GM12872 (cell line): Measurements from ENCODE around the gene TNIP2.
A peak's percentile ranks its signal among the peaks of the same experiment; 100 is the strongest.

Experiments used
- CTCF ChIP-seq: IDR thresholded peaks from 3 replicates; pipeline ENCODE4 v1.5.1; 2011; ENCODE audit warnings: low read depth, mild to moderate bottlenecking, low read length, moderate library complexity; ENCODE audit not compliant: insufficient read depth

The TNIP2 gene

GRCh38 chr4:2716236-2716635, 39.9 kb downstream of the TNIP2 start:
- no peak for TF ChIP-seq CTCF

DNA sequence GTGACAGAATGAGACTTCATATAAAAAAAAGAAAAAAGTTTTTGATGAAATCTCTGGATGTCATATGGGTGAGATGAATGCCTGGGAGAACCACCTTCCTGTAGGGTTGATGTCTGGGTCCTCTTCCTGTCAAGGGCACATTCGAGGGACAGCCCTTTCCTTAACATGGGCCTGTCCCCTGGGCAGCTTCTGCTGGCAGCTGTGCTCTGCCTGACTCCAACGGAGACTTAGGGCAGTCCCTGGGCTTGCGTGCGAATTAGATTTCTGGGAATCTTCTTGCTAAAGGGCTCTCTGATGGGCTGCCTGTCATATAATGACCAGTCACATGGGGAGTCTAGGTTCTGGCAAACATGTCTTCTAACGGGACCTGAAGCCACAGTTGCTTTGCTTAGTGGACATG, 40.7 kb downstream of the TNIP2 start:
- no peak for TF ChIP-seq CTCF

DNA sequence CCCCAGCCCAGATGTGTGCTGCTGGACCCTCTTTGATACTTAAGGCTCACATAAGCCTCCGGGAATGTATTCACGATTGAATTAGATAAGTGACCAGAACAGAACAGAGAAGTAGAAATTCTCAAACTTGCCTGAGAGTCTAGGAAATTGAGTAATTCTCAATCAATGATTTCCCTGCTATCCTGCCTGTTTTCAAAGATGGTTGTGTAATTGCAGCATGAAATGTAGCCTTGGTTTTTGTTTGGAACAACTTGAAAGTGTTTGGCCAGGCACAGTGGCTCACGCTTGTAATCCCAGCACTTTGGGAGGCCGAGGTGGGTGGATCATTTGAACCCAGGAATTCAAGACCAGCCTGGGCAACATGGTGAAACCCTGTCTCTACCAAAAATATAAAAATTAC, 41.2 kb downstream of the TNIP2 start:
- no peak for TF ChIP-seq CTCF

GRCh38 chr4:2714061-2714770, 41.9 kb downstream of the TNIP2 start:
- TF ChIP-seq CTCF: no peak

DNA sequence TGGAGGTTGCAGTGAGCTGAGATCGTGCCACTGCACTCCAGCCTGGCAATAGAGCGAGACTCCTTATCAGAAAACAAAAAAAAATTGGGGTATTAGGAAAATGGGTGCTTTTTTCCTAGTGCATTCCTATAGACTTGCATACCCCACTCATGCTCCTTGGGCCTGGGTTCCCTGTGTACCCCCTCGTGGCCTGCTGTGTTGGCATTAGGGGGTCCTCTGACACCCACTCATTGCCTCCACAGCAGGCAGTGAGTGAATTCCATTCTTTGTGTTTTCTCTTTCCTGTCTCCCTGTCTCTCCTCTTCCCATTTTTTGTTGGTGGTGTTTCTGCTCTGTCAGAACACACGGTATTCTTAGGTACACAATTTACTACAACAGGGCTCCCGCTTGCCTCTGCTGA, 42.8 kb downstream of the TNIP2 start:
- no peak for TF ChIP-seq CTCF

DNA sequence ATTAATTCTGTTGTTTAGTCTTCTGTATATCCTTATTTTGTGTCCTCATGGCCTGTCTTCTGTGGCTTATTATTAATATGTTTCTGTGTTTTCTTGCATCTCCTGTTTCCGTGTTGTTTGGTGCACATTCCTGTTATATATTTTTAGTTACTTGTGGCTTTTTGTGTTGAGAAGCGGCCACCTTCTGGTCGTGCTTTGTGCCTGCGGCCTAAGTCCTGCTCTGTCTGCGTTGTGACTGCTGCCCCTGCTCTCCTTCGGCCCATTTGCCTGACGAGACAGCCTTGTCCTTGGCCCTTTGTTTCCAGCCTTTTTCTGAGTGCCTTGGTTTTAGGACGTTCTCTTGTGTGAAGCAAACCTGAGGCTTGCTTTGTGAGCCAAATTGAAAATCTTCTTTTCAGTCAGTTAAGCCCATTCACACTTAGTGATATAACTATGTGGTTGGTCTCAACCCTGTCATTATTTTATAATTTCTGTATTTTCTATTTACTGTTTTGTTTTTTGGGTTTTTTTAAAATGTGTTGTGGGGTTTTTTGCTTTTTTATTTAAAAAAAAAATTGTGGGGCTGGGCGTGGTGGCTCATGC, 43.8 kb downstream of the TNIP2 start:
- peak; percentile 38; the same call in 1 of the 3 replicates for TF ChIP-seq CTCF

DNA sequence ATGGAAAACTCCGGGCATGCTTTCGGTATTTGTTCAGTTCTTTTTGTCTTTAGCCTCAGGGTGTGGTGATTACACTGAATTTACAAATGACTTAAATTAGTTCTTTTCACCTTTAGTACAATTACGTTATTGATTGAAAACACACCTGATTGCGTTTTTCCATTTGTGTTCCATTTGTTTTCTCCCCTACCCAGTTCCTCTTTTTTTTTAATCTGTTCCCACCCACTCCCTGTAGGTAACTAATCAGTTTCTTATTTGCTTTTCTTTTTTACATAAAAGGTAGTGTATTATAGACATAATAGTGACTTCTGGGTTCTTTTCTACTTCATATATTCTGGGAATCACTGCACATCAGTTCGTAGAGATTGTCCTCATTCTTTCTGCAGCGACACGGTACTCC, 53.4 kb downstream of the TNIP2 start:
- no peak for TF ChIP-seq CTCF

DNA sequence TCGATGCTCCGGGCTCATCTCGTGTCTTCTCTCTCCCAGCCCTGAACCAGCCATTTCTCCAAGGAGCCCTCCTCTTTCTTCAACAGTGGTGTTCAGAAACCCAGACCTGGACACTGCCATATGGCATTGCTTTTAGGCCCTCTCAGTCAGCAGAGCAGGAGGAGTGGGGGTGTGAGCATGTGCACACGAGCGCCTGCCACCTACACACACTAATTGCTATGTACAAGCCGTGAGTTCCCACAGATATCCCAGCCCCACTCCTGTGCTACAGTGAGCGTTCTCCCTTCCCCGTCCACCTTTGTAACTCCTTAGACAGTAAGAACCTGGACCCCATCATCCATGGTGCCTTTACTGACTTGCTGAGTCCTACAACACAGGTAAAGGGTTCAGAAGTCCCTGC, 53.8 kb downstream of the TNIP2 start:
- no peak for TF ChIP-seq CTCF
